Measurements from ENCODE around the gene TRMT11.
"Not testable (repeated sequence)": the region's sequence is repeated elsewhere in the genome, so short reads cannot be mapped to it uniquely, and the experiment has no call there.

Gene TRMT11

DNA sequence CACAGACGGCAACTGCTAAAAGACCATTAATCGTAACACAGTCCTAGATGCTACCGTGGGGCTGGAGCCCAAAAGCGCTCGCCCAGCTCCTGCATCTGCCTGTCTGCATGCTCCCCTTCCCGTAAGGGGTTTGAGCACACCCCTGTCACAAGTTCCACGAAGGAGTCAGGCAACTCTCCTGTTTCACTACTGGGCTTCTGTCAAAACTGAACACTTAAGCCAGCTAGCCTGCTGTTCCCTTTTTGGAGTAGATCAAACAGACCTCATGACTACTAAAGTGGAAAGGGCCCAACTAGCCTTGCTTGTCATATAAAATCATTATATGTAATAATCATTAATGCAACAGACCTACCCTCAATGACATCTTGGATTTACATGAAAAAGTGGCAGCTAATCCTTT is 61.3 kb downstream of the TRMT11 start:
- DNase-seq (ENCODE audit: low read depth) = no peak

DNA sequence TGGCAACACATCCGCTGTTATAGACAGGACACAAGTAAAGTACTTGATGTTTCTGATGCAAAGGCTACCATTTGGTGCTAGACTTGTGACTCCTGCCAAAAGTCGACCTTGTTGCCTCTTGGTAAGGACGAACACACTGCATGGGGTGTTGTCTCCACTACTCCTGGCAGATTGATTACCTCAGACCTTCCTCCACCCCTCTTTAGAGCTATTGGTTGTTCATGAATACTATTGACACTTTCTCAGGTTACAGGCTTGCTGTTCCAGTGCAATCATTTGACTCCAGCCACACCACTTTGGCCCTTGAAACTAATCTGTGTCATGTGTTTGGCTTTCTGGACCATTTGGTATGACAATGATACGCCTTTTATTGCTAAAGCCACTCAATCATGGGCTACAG is 62.3 kb downstream of the TRMT11 start:
- no peak for DNase-seq (ENCODE audit: low read depth)

DNA sequence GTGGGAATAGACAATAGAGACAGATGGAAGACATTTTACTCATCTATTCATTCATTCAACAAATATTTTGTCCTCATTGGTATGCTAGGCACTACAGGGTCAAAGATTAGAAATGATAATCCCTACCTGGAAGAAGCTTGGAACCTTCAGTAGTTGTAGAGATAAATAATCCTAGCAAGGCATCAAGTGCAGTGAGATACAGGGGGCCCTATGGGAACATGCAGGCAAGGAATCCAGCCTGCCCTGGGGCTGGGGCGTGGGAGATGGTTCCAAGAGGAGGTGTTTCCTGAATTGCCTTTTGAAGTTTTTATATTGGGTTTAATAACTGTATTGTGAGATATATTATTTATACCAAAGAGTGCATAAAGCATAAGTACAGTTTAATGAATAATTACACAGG is 64.5 kb downstream of the TRMT11 start:
- no peak for DNase-seq (ENCODE audit: low read depth)

DNA sequence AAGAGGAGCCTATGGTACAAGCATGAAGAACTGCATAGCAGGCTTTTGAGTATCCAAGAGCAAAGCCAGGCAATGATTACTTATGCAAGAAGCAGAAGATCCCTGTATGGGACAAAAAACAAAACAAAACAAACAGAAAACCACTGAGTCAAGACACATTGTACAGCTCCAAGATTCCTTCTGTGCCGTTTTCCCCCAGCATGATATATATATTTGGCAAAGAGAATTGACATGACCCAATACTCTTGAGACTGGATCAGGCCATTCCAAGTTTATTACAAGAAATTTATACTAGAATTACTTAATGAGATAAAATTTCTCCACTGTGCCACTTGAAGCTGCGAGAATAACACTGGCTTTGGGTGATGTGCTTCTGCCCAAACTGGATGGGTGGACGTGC is 65.5 kb downstream of the TRMT11 start:
- DNase-seq (ENCODE audit: low read depth) = no peak

DNA sequence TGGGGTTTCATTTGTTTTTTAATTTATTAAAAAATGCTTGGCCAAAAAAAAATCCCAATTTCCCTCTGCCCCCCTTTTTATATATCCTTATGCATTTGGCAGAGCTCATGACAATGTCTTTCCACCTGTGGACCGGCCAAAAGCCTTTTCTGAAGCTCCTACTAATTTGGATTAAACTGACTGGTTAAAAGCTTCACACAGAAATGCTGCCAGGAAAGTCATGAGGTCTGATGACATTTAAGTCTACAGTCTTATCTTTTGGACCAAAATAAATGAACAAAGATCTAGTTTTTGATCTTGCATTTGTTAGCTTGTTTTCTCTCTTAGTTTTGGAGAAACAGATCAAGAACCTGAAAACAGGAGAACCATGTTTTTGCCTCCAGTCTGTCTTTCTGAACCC is 66.1 kb downstream of the TRMT11 start:
- DNase-seq (ENCODE audit: low read depth) = no peak

DNA sequence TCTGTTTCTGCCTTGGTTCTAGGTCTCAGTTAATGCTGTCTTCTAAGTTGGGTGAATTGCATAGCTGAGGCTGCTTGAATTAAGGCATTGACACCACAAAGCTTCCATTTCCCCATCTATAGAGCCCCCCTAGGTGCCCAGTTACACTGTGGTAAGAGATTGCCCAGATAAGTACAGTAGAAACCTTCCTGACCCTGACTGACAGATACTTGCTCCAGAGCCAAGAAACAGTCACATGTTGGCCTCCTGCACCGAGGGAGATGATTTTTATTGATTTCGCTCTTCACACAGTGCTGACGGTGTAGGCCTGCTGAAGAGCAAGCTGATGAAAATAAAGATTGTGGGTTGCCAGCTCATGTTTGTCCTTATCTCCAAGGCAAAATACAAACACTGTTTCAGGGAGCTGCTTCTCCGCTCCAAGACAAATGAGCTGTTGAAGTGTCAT is 67.9 kb downstream of the TRMT11 start:
- DNase-seq (ENCODE audit: low read depth) = no peak

DNA sequence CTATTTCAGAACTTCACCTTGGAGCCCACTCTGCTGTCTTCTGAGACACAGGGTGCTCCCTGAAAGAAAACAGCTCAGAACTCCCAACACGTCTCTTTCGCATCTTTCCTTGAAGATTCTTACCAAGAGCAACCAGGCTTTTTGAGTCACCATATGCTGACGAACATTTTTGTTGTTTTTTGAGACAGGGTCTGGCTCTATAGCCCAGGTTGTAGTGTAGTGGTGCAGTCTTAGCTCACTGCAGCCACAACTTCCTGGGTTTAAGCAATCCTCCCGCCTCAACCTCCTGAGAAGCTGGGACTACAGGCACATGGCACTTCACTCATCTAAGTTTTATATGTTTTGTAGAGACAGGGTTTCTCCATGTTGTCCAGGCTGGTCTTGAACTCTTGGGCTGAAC is 68.5 kb downstream of the TRMT11 start:
- no peak for DNase-seq (ENCODE audit: low read depth)

DNA sequence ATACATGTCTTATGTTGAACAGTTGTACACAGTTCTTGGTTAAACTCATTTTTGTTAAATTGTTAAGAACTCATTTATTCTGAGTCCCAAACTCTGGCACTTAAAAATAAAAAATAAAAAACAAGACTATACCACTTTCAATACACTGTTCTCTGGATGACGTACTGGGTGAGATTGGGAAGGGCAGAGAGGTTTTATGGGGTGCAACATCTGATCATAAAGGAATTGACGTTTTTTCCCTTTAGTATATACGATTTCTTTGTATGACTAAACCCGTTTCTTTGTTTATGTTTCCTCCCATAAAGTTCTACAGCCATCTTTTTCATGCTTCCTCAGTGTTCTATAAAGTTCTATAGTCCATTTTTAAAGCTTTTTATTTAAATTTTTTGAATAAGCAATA is 69.1 kb downstream of the TRMT11 start:
- DNase-seq (ENCODE audit: low read depth) = no peak

DNA sequence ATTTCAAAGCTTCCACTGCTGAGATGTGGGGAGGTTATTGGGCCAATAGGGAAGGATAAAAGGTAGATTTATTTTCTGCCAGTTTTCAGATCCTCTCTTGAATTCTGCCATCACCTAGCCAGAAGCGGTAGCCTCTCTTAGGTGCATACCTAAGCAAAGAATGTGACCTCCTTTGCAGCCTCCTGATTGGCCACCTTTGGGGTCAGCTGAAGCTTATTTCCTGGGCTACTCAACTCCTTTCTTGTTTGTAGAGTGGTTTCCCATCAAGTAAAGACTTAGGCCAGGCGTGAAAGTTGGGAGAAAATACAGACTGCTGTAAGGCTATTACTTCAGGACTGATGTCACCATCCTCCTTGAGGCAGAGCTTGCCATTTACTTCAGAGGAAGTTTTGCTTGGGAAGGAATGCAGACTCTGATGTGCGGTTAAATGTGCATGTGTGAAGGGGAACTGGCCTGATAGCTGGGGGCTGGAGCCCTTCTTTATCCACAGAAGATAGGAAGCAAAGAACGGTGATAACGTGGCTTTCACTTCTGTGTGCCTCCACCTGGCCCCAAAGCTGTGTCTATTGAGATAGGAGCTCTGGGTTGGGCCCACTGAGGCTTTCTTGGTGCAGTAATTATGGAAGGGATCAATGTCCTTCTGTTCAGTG is 70.1 kb downstream of the TRMT11 start:
- DNase-seq (ENCODE audit: low read depth) = no peak

DNA sequence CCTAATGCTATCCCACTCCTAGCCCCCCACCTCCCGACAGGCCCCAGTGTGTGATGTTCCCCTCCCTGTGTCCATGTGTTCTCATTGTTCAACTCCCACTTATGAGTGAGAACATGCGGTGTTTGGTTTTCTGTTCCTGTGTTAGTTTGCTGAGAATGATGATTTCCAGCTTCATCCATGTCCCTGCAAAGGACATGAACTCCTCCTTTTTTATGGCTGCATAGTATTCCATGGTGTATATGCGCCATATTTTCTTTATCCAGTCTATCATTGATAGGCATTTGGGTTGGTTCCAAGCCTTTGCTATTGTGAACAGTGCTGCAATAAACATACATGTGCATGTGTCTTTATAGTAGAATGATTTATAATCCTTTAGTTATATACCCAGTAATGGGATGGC is 71.7 kb downstream of the TRMT11 start:
- DNase-seq (ENCODE audit: low read depth) = not testable (repeated sequence)

DNA sequence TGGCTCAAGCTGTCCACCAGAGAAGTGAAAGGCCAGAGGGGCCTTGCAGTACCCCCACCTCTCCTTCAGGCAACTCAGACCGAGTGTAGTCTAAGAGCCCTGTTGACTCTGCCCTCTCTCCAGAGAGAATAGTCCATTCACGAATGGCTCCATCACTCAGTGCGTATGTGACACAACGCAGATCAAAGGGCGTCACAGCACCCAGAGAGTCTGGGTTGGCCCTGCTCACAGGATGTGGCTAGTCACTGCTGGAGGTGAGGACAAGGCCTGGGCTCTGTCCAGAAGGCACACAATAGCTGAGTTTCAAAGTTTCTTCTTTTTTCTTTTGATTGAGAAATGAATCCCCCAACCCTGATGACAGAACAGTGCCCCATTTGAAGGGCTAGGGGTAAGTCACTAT is 74.1 kb downstream of the TRMT11 start:
- no peak for DNase-seq (ENCODE audit: low read depth)

DNA sequence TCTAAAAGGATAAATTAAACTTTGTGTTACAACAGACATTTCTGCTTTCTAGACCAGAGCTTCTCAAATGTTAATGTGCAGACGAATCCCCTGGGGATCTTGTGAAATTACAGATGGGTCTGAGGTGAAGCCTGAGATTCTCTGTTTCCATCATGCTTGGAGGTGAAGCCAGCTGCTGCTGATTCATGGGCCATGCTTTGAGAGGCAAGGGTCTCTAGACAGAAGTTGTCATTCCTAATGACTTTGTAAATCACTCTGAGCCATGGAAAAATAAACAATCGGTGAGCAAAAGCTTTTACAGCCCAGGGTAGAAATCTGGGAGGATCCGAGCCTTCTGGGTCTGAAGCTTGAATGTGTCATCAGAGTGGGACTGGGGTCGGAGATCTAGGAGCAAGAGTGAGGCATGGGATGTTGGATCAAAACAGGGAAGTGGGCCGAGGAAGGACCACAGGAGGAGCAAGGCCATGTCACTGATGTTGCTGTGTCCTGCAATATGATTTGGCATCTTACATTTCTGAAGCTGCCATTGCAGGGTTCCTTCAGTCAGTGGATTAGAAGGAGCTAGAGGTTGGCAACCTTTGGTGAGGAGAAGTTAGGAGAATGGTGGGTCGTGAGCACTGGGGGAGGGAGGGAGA is 77.3 kb downstream of the TRMT11 start:
- DNase-seq (ENCODE audit: low read depth) = no peak

DNA sequence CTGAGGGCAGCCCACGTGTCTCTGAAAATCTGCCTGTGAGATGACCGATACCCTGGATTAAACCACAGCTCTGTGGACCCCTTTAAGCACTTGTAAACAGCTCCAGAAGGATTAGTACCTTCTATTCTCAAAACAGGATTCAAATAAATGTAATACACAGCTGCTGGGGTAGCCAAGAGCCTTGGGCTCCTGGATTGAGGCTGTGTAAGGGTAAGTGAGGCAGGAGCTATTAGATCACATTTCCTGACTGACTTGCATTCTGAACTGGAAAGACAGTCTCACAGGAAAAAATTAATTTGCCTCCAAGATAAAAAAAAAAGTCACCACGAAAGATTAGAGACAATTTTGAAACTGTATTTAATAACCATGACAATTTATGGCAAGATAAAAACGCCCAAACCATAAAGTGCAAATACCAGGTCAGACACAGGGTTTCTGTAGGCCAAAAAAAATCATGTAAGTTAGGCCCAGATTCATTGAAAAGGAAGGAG is 78.0 kb downstream of the TRMT11 start:
- no peak for DNase-seq (ENCODE audit: low read depth)

DNA sequence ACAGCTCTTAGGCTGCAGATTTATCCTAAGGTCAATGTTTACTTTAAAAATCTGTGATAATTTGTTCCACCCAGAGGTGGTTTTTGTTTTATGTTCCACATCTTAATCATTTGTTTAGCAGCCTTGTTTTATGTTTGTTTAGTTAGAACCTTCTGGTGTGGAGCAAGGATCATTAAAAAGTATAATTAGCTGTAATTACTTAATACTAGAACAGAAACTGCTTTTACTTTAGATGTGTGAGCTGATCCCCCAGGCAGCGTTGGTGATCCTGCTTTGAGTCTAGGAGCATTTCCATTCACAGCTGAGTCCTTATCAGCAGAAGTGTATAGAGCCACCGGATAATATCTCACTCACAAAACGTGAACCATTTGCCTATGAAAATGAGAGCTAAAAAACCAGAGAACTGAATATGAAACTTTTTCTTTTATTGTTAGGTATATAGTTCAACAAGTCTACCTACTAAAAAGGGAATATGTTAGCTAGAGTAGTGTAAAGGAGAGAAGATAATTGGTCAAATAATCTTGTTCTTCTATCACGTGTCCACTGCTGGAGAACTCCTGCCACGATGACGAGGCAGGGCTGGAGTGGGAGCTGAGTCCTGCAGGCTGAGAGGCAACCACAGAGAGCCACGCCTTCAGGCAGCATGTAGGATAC is 78.5 kb downstream of the TRMT11 start:
- DNase-seq (ENCODE audit: low read depth) = no peak

DNA sequence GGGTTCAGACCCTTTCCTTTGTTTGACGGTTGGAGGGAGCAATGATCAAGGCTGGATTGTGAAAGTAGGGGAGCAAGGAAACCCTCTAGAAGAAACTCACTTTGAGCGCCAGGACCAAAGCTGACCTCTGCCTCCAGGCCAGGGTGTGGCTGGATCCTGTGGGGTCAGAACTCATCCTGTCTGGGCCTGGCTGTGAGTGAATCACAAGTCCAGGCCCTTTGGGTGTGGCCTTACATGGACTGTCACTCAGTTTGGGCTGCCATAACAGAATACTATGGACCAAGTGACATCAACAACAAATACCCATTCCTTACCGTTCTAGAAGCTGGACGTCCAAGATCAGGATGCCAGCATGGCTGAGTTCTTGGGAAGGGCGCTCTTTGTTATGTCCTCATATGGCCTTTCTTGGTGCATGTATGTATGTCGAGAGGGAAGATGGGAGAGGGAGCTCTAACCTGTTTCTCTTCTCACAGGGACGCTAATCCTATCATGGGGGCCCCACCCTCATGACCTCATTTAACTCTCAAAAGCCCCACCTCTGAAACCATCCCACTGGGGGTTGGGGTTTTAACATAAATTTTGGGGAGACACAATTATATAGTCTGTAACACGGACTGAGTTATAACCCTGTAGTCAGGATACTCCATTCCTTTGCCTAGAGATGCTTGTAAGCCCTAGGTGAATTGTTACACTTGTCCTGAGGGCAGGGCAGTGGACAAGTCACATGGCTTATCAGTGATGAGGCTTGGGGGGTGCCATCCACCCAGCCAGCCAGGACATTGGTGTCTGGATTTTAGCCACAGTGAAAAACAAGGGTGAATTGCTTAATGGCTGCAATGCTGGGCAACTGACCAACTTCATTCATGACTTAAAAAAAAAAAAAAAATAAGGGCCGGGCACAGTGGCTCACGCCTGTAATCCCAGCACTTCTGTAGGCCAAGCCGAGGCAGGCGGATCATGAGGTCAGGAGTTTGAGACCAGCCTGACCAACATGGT is 80.0 kb downstream of the TRMT11 start:
- no peak for DNase-seq (ENCODE audit: low read depth)

DNA sequence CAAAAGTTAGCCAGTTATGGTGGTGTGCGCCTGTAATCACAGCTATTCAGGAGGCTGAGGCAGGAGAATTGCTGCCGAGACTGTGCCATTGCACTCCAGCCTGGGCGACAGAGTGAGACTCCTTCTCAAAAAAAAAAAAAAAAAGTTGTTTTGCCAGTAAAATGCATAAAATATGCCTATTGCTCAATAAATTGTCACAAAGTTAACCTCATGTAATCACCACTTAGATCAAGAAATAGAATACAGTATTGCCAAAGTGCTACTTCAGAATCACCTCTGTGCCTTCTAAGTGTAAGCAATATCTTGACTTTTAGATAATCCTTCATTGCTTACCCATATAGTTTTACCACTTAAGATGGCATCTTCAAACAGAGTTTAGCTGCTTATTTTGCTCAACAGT is 80.7 kb downstream of the TRMT11 start:
- DNase-seq (ENCODE audit: low read depth) = no peak

DNA sequence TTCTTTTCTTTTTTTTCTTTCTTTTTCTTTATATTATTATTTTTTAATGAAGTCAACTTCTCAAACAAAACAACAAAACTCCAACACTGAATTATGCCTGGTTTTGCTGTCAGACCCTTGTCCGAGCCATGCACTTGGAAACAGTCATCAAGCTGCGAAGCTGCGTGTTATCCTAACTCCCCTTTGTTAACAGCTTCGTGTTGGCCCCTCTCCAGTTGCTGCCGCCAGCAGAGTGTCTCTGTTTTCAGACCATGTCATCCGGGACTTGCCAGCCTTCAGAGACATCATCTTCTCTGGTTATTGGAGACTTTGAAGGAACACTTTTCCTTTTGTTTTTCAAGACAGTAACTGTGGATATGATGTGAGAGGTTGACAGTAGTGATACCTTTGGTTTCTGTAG is 83.1 kb downstream of the TRMT11 start:
- DNase-seq (ENCODE audit: low read depth) = no peak

DNA sequence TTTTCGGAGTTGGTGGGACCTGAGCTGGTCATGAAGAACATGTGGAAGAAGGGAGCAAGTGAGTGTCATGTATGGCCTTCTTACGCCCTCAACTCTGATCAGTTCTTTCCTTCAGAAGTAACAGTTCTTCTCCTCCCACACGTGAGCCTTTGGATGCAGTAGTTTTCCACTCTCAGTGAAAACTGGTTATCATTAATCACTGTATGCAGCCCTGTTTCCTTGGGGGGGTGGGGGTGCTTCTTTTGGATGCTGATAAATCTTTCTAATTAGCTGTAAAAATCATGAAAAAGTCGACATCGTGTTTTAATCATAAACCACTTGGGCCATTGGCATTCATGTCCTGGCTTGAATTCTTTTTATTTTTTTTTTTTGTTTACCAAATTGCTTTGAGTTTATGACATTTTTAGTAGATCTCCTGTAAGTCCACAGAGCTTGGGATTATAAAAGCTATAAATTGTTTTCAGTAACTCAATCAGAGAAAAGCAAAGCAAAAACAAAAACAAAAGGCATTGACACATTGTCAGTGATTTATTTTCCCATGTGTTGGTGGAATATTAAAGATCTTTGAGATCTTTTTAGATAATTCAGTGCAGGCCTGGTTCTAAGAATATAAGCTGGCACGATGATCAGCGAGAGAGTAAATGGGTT is 84.8 kb downstream of the TRMT11 start:
- no peak for DNase-seq (ENCODE audit: low read depth)

DNA sequence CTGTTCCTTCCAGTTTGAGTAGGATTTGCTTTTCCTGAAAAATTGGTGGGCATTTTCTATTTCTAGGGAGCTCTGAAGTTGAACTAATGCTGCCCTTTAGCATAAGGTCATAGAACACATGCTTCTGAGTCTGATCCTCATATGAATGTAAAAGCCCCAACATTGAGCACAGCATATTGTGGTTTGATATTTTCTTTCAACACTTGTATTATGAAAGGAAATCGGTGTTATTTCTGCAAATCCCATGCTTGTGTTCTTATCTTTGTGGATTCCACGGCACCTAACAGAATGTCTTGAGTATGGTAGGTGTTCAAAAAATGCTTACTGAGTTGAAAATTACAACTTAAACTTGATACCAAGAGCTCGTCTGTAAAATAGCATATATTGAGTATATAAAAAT is 85.8 kb downstream of the TRMT11 start:
- no peak for DNase-seq (ENCODE audit: low read depth)

DNA sequence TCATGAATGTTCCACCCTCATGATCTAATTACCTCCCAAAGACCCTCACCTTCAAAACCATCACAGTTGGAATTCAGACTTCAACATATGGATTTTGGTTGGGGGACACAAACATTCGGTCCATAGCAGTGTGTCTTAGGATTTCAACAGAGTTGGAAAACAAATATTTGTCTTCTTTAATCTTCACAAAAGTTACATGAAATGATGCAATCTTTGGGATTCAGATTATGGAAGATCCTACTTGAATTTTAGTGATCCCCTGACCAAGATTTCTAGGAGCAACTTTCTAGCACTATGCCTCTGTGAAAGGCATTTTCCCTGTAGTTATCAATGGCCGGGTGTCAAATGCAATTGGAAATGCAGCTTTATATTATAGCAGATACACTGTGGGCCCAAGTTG is 86.5 kb downstream of the TRMT11 start:
- no peak for DNase-seq (ENCODE audit: low read depth)

DNA sequence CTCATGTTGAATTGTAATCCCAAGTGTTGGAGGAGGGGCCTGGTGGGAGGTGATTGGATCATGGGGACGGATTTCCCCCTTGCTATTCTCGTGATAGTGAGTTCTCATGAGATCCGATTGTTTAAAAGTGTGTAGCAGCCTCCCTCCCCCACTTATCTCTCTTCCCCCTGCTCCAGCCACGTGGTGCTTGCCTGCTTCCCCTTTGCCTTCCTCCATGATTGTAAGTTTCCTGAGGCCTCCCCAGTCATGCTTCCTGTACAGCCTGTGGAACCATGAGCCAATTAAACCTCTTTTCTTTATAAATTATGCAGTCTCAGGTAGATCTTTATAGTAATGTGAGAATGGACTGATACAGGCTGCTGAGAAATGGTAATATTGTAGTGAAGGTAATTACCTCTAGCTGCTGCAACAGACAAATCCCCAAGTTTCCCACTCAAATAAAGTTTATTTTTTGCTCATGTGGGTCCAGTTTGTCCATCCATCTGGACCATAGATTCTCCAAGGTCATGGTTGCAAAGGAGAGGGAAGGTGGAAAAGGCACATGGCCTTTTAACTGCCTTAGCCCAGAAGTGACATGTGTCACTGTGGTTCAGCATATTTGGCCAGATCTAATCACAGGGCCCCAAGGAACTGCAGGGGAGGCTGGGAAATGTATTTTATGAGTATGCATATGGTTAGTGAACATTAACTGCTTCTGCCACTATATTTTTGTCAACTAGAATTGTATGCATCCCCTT is 89.2 kb downstream of the TRMT11 start:
- DNase-seq (ENCODE audit: low read depth) = no peak
